Skin of body (tissue), 2 donors: ENCODE data around the gene ITGA4. TPM values are rescaled to one million over a fixed set of nuclear protein-coding genes. Genes with fewer than 3 reads are reported as not detected.

Experiments
- DNase-seq: peaks from one replicate; lab custom pipeline; 2025; lab: John Stamatoyannopoulos, UW
- total RNA-seq: library from RNA; depleted of rRNA; stranded (reverse); fragments of >200 nt; gene quantifications from one replicate; pipeline ENCODE4 v1.2.3, GENCODE V29; 2014

The ITGA4 gene
- total RNA-seq, 1 donor from 2014 or later = 19.0 TPM

DNA sequence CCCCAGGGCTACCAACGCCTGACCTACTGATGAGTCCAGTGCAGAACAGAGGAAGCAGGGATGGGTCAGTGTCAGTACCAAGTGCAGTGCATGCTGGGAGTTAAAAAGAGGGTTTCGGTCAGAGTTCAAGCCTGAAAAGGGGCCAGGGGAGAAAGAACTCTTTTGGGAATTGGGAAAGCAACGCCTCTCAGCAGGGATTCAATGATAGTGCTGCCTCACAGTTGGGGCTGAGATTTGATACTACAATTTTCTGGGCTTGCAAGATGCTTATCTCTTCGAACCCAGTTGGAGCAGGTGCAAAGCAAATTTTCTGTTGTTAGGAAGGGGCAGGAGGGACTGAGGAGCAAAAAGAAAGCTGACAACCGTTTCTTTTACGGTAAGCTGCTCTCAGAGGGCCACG, 117.1 kb downstream of the ITGA4 start:
- no peak for DNase-seq

DNA sequence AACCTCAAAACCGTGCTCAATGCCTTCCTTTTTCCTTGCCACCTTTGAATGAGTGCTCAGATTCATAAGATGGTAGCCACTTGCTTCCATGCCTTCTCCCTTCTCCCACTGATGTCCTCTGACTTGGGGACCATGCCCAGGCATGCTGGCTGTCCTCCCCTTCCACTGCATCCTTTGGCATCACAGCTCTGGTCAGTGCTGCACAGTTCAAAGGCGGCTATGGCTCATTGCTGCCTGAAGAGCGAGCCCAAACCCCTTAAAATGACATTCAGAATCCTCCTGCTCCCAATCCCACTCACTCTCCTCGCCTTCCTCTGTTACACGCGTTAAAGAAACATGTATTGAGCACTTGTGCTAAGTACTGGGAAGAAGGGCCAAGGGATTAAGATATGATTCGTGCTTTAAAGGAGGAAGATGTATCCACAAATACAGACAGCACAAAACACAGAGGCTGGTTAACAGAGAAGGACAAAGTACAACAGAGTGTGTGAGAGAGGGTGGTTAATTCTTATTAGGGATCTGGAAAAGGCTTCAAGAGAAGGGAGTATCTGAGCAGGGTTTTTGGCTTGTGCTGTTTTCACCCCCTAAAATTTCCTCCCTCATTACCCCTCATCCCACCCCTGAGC, 118.0 kb downstream of the ITGA4 start:
- DNase-seq = no peak

DNA sequence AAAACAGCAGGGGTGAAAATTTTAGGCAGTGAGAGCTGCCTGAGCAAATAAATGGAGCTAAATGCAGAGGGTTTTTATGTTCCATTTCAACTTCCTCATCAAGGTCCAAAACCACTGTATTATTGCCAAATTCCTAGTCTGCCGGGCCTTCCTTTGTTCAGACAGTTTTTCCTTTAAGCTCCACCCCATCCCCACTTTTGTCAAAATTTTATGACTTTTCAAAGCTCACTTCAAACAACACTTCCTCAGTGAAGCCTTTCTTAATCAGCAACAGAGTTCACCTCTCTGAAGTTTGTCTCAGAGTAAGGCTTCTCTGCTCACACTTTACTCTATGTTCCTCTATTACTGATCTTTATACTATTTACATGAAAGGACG, 118.5 kb downstream of the ITGA4 start:
- DNase-seq = no peak

DNA sequence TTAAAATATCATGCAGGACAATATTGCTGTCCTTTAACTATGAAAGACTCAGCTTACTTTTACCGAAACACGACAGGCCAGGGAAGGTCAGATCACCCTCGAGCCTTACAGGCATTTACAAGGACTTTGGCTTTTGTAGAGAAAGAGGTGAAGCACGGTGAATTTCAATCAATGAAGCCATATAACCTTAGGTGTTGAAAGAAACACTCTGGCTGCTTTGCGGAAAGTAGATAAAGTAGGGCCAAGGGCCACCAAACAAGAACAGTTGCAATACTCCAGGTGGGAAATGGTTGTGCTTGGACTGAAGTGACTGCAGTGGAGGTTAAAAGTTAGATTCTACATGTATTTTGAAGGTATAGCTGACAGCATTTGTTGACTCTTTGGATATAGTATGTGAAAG, 119.2 kb downstream of the ITGA4 start:
- no peak for DNase-seq

DNA sequence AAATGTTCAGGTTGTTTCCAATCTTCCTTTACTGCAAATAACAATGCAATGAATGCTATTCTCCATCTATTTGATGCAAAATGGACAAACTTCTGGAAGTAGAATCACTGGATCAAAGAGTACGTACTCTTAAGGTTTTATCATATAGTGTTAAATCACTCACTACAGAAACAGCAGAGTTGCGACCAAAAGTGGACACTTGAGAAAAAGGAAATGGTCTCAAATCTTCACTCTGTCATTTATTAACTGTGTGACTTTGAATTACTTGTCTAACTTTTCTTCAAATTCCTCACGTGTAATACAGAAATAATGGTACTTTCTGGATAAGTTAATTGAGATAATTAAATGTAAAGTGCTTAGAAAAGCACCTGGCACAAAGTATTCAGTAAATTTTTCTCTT, 121.6 kb downstream of the ITGA4 start:
- no peak for DNase-seq

DNA sequence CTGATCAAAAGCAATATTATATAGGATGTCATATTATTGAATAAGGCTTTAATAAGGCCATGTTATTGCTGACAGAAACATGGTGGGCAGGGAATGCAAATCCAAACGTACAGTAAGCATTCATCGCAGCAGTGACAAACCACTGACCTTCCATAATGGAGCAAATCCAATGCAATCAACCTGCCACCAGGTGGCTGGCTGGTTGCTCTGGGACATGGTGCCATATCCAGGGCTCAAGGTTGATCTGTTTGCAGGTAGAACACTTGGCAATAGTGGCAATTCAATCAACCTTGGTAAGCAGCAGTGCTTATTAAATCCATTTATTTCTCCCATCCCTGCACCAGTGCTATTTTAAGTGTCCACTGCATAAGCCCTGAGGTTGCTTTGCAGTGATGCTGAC, 124.3 kb downstream of the ITGA4 start:
- DNase-seq = no peak

DNA sequence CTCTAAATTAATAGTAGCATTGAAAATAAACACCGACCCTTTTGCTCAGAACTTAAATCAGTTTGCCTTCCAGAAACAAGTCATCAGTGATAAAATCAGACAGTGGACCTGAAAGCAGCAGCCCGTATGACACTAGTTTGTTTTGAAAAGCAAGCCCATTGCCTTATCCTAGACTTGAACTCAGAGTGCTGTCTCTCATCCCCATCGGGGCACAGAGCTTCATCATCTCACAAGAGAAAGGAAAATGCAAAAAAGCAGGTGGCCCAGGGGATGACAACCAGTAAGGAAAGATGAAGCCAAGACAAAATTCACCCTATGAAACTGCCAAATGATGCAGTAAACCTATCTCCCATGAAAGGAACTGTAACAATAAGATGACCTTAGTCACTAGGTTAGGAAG, 128.5 kb downstream of the ITGA4 start:
- no peak for DNase-seq

Other genes starting within 250 kb of the ITGA4 start
- not detected for gene CERKL, start 199.7 kb downstream of the ITGA4 start, total RNA-seq
- not detected for gene NEUROD1, start 223.1 kb downstream of the ITGA4 start, total RNA-seq